H1 (cell line): ENCODE data around the gene CPXM1. TPM values are rescaled to one million over a fixed set of nuclear protein-coding genes. Genes with fewer than 3 reads are reported as not detected.

Source experiments
- BACH1 ChIP-seq: IDR thresholded peaks from 2 replicates; pipeline ENCODE4 v1.6.1; 2012; ENCODE audit warnings: low read length, improper control_type of control experiment
- CHD1 ChIP-seq: IDR thresholded peaks from 2 replicates; pipeline ENCODE4 v1.6.1; 2012; ENCODE audit warnings: low read depth, low read length, improper control_type of control experiment
- KDM5A ChIP-seq: fragments of 200-600 bp; IDR thresholded peaks from 2 replicates; pipeline ENCODE4 v1.7.1; 2012; ENCODE audit warnings: mild to moderate bottlenecking, low read length, inconsistent platforms, mixed read lengths
- RFX5 ChIP-seq: IDR thresholded peaks from 2 replicates; pipeline ENCODE4 v1.6.1; 2011; ENCODE audit warnings: low read depth, low read length, improper control_type of control experiment, borderline replicate concordance
- polyA plus RNA-seq, 7 experiments: library from polyadenylated mRNA; depleted of rRNA in 3 of 7; stranded (reverse) in 5 of 7; unstranded in 2 of 7; fragments of >200 nt in 5 of 7; fragments of 200-250 nt in 2 of 7; gene quantifications; 1 replicate in 5 of 7; 2 replicates in 1 of 7; 4 replicates in 1 of 7; pipeline versions ENCODE4 v1.2.1 to v1.2.3, GENCODE V29; 2011 to 2013; ENCODE audit warnings: missing spikeins in 2 of 7, mixed read lengths in 2 of 7
- total RNA-seq: library from RNA; stranded (reverse); fragmentation: NEBNext Ultra II Directional; extraction: Animal tissue kit (Norgen Biotek cat#: 25700); gene quantifications from 2 replicates; pipeline ENCODE4 v1.2.1, GENCODE V29; 2021
- TF ChIP-seq, protein P1 (sequence below): IDR thresholded peaks from 2 replicates; pipeline ENCODE4 v1.6.1; 2012; ENCODE audit warnings: low read length, inconsistent platforms

CPXM1 gene
- total and polyA plus RNA-seq, 2 of the 8 experiments (the other 6 are each of a cell fraction or from before 2014, with no cell fraction given), result 31.3 to 81.9 TPM

DNA sequence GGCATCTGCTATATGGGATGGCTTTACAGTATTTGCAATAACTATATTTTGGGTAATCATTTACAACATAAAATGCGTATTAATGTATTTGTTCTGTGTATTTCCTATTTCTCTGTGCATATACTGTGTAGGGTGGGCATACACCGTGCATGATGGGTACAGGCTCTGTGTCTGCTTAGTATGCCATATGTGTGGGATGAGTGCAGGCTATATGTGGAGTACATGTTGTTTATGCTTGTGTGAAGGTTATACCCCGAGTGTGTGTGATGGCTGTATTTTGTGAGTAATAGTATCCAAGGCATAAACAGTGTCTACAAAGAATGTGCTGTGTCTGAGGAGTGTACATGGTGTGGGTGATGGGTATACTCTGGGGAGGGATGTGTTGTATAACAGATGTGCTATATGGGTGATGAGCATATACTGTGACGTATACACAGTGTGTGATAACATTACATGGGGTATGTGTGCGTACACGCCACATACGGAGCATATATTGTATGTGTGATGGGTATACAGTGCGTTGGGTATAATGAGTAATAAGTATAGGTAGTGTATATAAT is 52.7 kb downstream of the CPXM1 start (continued):
- TF ChIP-seq RFX5 (no peak), KDM5A (no peak), BACH1 (no peak), CHD1 (no peak)
- TF ChIP-seq, protein P1, sequence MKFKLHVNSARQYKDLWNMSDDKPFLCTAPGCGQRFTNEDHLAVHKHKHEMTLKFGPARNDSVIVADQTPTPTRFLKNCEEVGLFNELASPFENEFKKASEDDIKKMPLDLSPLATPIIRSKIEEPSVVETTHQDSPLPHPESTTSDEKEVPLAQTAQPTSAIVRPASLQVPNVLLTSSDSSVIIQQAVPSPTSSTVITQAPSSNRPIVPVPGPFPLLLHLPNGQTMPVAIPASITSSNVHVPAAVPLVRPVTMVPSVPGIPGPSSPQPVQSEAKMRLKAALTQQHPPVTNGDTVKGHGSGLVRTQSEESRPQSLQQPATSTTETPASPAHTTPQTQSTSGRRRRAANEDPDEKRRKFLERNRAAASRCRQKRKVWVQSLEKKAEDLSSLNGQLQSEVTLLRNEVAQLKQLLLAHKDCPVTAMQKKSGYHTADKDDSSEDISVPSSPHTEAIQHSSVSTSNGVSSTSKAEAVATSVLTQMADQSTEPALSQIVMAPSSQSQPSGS, result no peak
